WTC11 (cell line): ENCODE results near the gene AHRR. TPM values are rescaled to one million over a fixed set of nuclear protein-coding genes. Genes with fewer than 3 reads are reported as not detected.

ENCODE experiments used
- ATAC-seq: fragments of 200-7000 bp; cut with Tn5 transposase; 2 replicates; pipeline ENCODE4 v1.10.0; 2021; ENCODE audit warnings: mild to moderate bottlenecking, moderate library complexity
- CTCF ChIA-PET: fragments of 300-600 bp; sonication (Branson Sonifier 250); formaldehyde crosslinking; loops from one replicate; lab custom pipeline; 2021; ENCODE audit warnings: antibody characterized with exemption; lab: Charles Lee
- POLR2A ChIA-PET: fragments of 350-600 bp; sonication (Branson Sonifier 250); formaldehyde crosslinking; loops from one replicate; lab custom pipeline; 2021; ENCODE audit warnings: antibody characterized with exemption; lab: Charles Lee
- DNase-seq: peaks from one replicate; pipeline ENCODE4 v3.0.0; 2021; ENCODE audit warnings: low spot score
- H3K27ac Mint-ChIP-seq: 2 replicates; pipeline ENCODE4 v1.8.0; 2021; ENCODE audit warnings: mixed read lengths
- H3K27me3 Mint-ChIP-seq: 2 replicates; pipeline ENCODE4 v1.8.0; 2021; ENCODE audit warnings: low read depth, mild to moderate bottlenecking, moderate library complexity, mixed read lengths
- H3K36me3 Mint-ChIP-seq: 2 replicates; pipeline ENCODE4 v1.8.0; 2021; ENCODE audit warnings: mixed read lengths
- H3K4me1 Mint-ChIP-seq: 2 replicates; pipeline ENCODE4 v1.8.0; 2022; ENCODE audit warnings: mixed read lengths
- H3K4me3 Mint-ChIP-seq: 2 replicates; pipeline ENCODE4 v1.8.0; 2021; ENCODE audit warnings: mild to moderate bottlenecking, moderate library complexity, mixed read lengths
- H3K9me3 Mint-ChIP-seq: 2 replicates; pipeline ENCODE4 v1.8.0; 2021; ENCODE audit warnings: mixed read lengths
- AFF4 ChIP-seq: sonication (generic); formaldehyde crosslinking; IDR thresholded peaks from 2 replicates; pipeline ENCODE4 v1.8.1; 2023; ENCODE audit warnings: mild to moderate bottlenecking, missing genetic modification reagents, borderline replicate concordance
- ARID4B ChIP-seq: sonication (generic); formaldehyde crosslinking; IDR thresholded peaks from 2 replicates; pipeline ENCODE4 v1.8.0; 2023; ENCODE audit warnings: missing genetic modification reagents, mild to moderate bottlenecking, borderline replicate concordance
- ATF1 ChIP-seq: sonication (generic); formaldehyde crosslinking; IDR thresholded peaks from 2 replicates; pipeline ENCODE4 v1.8.1; 2023; ENCODE audit warnings: mild to moderate bottlenecking, moderate library complexity, missing genetic modification reagents
- ATF6 ChIP-seq: sonication (generic); formaldehyde crosslinking; IDR thresholded peaks from 2 replicates; pipeline ENCODE4 v1.8.1; 2023; ENCODE audit warnings: mild to moderate bottlenecking, missing genetic modification reagents
- CTCF ChIP-seq: fragments of 200-600 bp; IDR thresholded peaks from 2 replicates; pipeline ENCODE4 v1.8.0; 2022; ENCODE audit warnings: antibody characterized with exemption
- GABPB1 ChIP-seq: sonication (generic); formaldehyde crosslinking; IDR thresholded peaks from 2 replicates; pipeline ENCODE4 v1.8.1; 2023; ENCODE audit warnings: mild to moderate bottlenecking, missing genetic modification reagents
- JAZF1 ChIP-seq: fragments of 250-450 bp; sonication (Bioruptor Pico); IDR thresholded peaks from 2 replicates; pipeline ENCODE4 v1.9.0; 2021; ENCODE audit warnings: moderate library complexity, mild to moderate bottlenecking, inconsistent platforms
- MXD4 ChIP-seq: fragments of 250-450 bp; sonication (Bioruptor Pico); IDR thresholded peaks from 2 replicates; pipeline ENCODE4 v1.8.0; 2021; ENCODE audit warnings: mild to moderate bottlenecking, moderate library complexity, borderline replicate concordance
- NR1H2 ChIP-seq: sonication (generic); formaldehyde crosslinking; IDR thresholded peaks from 2 replicates; pipeline ENCODE4 v1.9.0; 2021; ENCODE audit warnings: mild to moderate bottlenecking, moderate library complexity, missing genetic modification reagents
- OVOL2 ChIP-seq: fragments of 250-450 bp; sonication (Bioruptor Pico); IDR thresholded peaks from 2 replicates; pipeline ENCODE4 v1.9.0; 2021; ENCODE audit warnings: mild to moderate bottlenecking, borderline replicate concordance
- PRRX2 ChIP-seq: fragments of 250-450 bp; sonication (Bioruptor Pico); IDR thresholded peaks from 2 replicates; pipeline ENCODE4 v1.8.0; 2021; ENCODE audit warnings: mild to moderate bottlenecking
- TEAD4 ChIP-seq: sonication (generic); formaldehyde crosslinking; IDR thresholded peaks from 2 replicates; pipeline ENCODE4 v1.8.0; 2022; ENCODE audit warnings: mild to moderate bottlenecking, missing genetic modification reagents
- ZBTB21 ChIP-seq: sonication (generic); formaldehyde crosslinking; IDR thresholded peaks from 2 replicates; pipeline ENCODE4 v1.8.1; 2023; ENCODE audit warnings: mild to moderate bottlenecking, missing genetic modification reagents, borderline replicate concordance
- ZNF396 ChIP-seq: fragments of 250-450 bp; sonication (Bioruptor Pico); IDR thresholded peaks from 2 replicates; pipeline ENCODE4 v1.8.0; 2021; ENCODE audit warnings: mild to moderate bottlenecking, moderate library complexity, borderline replicate concordance
- ZNF423 ChIP-seq: fragments of 250-450 bp; sonication (Bioruptor Pico); IDR thresholded peaks from 2 replicates; pipeline ENCODE4 v2.1.2; 2022; ENCODE audit warnings: mild to moderate bottlenecking, moderate library complexity
- ZNF512 ChIP-seq: sonication (generic); formaldehyde crosslinking; IDR thresholded peaks from 2 replicates; pipeline ENCODE4 v1.8.1; 2022; ENCODE audit warnings: missing genetic modification reagents, borderline replicate concordance
- ZSCAN18 ChIP-seq: fragments of 250-450 bp; sonication (Bioruptor Pico); IDR thresholded peaks from 2 replicates; pipeline ENCODE4 v2.1.2; 2022; ENCODE audit warnings: mild to moderate bottlenecking, moderate library complexity
- total RNA-seq: library from RNA; stranded (reverse); gene quantifications from 3 replicates; pipeline ENCODE4 v1.2.3, GENCODE V29; 2021

AHRR gene
- total RNA-seq, 1 experiment from 2014 or later: 4.5 TPM

GRCh38 chr5:451587-452458 is 130.3 kb downstream of the AHRR start:
- no peak for ATAC-seq
- H3K4me1 Mint-ChIP-seq: peaks cover 14% of the 10 kb centered on the region
- CTCF ChIA-PET: interaction anchor here (0.7 to 1.2 kb wide), 3 partner anchors 38 to 135 kb away, joined by 3 to 4 read pairs (median 3); no protein-coding TSS in a partner anchor
- H3K4me3 Mint-ChIP-seq: no peak overlapping the region
- H3K27me3 Mint-ChIP-seq: no peaks in the 10 kb centered on the region
- no peak overlapping the region for H3K27ac Mint-ChIP-seq
- peaks cover 81% of the 10 kb centered on the region for H3K36me3 Mint-ChIP-seq
- no peak for DNase-seq
- TF ChIP-seq CTCF (no peak), NR1H2 (CRISPR knock-in tag) (no peak), ZNF512 (CRISPR knock-in tag) (no peak), ZNF423 (CRISPR knock-in tag) (no peak), ZSCAN18 (CRISPR knock-in tag) (no peak), OVOL2 (CRISPR knock-in tag) (no peak), ATF1 (no peak), ZNF396 (CRISPR knock-in tag) (no peak), ATF6 (no peak), MXD4 (CRISPR knock-in tag) (no peak), ZBTB21 (CRISPR knock-in tag) (no peak), GABPB1 (CRISPR knock-in tag) (no peak)
- peaks cover 8% of the 10 kb centered on the region for H3K9me3 Mint-ChIP-seq
- POLR2A ChIA-PET: no interaction called here

- Mint-ChIP-seq H3K4me3 (no peak overlapping the region), H3K4me1 (peaks cover 14% of the 10 kb centered on the region), H3K9me3 (peaks cover 8% of the 10 kb centered on the region), H3K36me3 (peaks cover 76% of the 10 kb centered on the region), H3K27ac (peak overlapping the region; percentile 58; the same call in 1 of the 2 replicates), H3K27me3 (no peaks in the 10 kb centered on the region)
- ATAC-seq (no peak), DNase-seq (no peak)
- POLR2A ChIA-PET: no interaction called here
- TF ChIP-seq PRRX2 (CRISPR knock-in tag): no peak
- no peak for TF ChIP-seq JAZF1
- no peak for TF ChIP-seq TEAD4 (CRISPR knock-in tag)
- TF ChIP-seq ARID4B (CRISPR knock-in tag): no peak
- TF ChIP-seq AFF4 (CRISPR knock-in tag): no peak
- CTCF ChIA-PET: interaction anchor here (1.0 to 1.2 kb wide), 3 partner anchors 39 to 136 kb away, joined by 3 to 4 read pairs (median 3); no protein-coding TSS in a partner anchor
Observed at GRCh38 chr5:452978-453710, 131.6 kb downstream of the AHRR start.
